Mucosa of stomach (tissue), 1 donor: ENCODE measurements around the gene BAG2.
A peak's percentile ranks its signal among the peaks of the same experiment; 100 is the strongest.

Experiments
- H3K27me3 ChIP-seq: one replicate; pipeline ENCODE4 v1.7.0; 2013; ENCODE audit warnings: mild to moderate bottlenecking, low read length; ENCODE audit not compliant: control insufficient read depth, insufficient read depth
- H3K36me3 ChIP-seq: one replicate; pipeline ENCODE4 v1.7.0; 2013; ENCODE audit warnings: low read length; ENCODE audit not compliant: control insufficient read depth, insufficient read depth
- H3K4me1 ChIP-seq: one replicate; pipeline ENCODE4 v1.7.0; 2013; ENCODE audit warnings: mild to moderate bottlenecking, low read length; ENCODE audit not compliant: control insufficient read depth, insufficient read depth
- H3K4me3 ChIP-seq: one replicate; pipeline ENCODE4 v1.7.0; 2013; ENCODE audit warnings: low read length
- H3K9ac ChIP-seq: one replicate; pipeline ENCODE4 v1.7.0; 2013; ENCODE audit warnings: mild to moderate bottlenecking, low read length, moderate library complexity
- H3K9me3 ChIP-seq: one replicate; pipeline ENCODE4 v1.7.0; 2013; ENCODE audit warnings: mild to moderate bottlenecking, low read length, moderate library complexity; ENCODE audit not compliant: control insufficient read depth
- donor health status: Pancreatic carcinoma.

The BAG2 gene

DNA sequence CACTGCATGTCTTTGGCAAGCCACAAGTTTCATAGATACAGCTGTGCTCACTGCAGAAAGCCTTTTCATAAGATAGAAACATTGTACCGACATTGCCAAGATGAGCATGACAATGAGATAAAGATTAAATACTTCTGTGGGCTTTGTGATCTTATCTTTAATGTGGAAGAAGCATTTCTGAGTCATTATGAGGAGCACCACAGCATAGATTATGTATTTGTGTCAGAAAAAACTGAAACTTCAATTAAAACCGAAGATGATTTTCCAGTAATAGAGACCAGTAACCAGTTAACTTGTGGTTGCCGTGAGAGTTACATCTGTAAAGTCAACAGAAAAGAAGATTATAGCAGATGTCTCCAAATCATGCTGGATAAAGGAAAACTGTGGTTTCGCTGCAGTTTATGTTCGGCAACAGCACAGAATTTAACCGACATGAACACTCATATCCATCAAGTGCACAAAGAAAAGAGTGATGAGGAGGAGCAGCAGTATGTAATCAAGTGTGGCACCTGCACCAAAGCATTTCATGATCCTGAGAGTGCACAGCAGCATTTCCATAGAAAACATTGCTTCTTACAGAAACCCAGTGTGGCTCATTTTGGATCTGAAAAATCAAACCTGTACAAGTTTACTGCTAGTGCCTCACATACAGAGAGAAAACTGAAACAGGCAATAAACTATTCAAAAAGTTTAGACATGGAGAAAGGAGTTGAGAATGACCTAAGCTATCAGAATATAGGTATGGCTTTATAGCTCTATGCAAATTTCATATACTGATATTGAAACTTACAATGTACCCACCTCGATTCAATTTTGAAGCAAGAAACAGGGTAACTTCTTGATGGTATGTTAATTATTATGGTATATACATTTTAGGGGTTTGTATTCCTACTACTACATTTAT is 23.9 kb upstream of the BAG2 start:
- H3K4me3 ChIP-seq: no peak overlapping the region
- no peak overlapping the region for H3K9ac ChIP-seq
- no peaks in the 10 kb centered on the region for H3K36me3 ChIP-seq
- H3K4me1 ChIP-seq: no peaks in the 10 kb centered on the region
- no peaks in the 10 kb centered on the region for H3K9me3 ChIP-seq
- H3K27me3 ChIP-seq: no peaks in the 10 kb centered on the region

- Histone ChIP-seq H3K27me3 (no peaks in the 10 kb centered on the region), H3K9me3 (no peaks in the 10 kb centered on the region), H3K4me3 (no peak overlapping the region), H3K4me1 (no peaks in the 10 kb centered on the region), H3K36me3 (no peaks in the 10 kb centered on the region), H3K9ac (no peak overlapping the region)
These were observed 13.5 kb upstream of the BAG2 start for GRCh38 chr6:57158658-57159057.

DNA sequence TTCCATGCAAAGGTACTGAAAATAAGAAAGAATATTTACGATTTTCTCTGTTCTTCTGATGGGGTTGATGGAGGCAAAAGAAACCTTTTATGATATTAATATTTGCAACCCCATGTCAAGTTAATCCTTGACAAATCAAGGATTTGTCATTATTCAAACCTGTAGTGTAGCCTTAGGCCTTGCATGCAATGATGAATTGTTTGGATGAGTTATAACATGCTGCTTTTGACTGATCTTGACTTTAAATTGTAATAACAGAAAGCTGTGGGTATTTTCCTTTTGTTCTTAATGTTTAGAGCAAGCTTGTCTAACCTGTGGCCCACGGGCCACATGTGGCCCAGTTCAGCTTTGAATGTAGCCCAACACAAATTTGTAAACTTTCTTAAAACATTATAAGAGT is 13.0 kb upstream of the BAG2 start:
- H3K9ac ChIP-seq: no peak overlapping the region
- no peak overlapping the region for H3K4me3 ChIP-seq
- no peaks in the 10 kb centered on the region for H3K27me3 ChIP-seq
- no peaks in the 10 kb centered on the region for H3K4me1 ChIP-seq
- no peaks in the 10 kb centered on the region for H3K9me3 ChIP-seq
- no peaks in the 10 kb centered on the region for H3K36me3 ChIP-seq

DNA sequence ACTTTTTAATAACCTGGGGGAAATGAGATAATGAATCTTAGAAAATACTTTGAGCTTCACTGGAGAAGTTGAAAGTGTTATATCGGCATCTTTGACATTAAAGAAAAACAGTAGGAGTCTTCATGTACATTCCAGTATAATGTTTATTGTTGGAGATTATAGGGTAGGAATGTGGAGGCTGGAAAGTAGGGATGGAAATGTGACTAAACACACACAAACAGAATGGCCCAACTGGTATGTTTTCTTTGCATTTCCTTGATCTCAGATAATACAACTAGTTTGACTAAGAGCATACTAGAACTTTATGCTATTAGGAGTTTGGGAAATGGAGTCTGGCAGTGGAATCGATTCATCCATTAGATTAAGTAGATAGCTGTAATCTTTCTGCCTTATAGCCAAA is 10.1 kb upstream of the BAG2 start:
- Histone ChIP-seq H3K4me1 (no peaks in the 10 kb centered on the region), H3K9ac (no peak overlapping the region), H3K4me3 (no peak overlapping the region), H3K9me3 (no peaks in the 10 kb centered on the region), H3K36me3 (no peaks in the 10 kb centered on the region), H3K27me3 (no peaks in the 10 kb centered on the region)

DNA sequence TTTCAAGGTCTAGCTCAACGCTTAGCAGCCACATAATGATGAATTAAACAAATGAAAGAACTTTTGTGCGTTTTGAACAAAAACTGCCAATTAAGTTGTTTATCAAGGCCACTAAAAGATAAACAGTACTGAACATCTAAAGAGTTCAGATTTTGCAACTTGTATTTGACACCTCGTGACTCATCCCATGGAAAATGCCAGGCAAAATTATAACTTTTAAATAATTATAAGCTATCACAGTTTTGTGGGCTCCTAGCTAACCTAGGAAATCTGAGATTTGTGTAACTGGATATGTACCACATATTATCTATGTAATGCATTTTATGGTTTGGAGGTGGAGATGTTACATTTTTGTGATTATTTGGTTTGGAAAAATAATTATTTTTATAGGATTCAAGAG is 9.6 kb upstream of the BAG2 start:
- no peaks in the 10 kb centered on the region for H3K9me3 ChIP-seq
- no peak overlapping the region for H3K4me3 ChIP-seq
- H3K27me3 ChIP-seq: no peaks in the 10 kb centered on the region
- no peaks in the 10 kb centered on the region for H3K4me1 ChIP-seq
- no peaks in the 10 kb centered on the region for H3K36me3 ChIP-seq
- no peak overlapping the region for H3K9ac ChIP-seq

GRCh38 chr6:57163956-57164355 is 8.2 kb upstream of the BAG2 start:
- no peaks in the 10 kb centered on the region for H3K4me1 ChIP-seq
- H3K36me3 ChIP-seq: no peaks in the 10 kb centered on the region
- no peak overlapping the region for H3K4me3 ChIP-seq
- H3K9me3 ChIP-seq: no peaks in the 10 kb centered on the region
- H3K9ac ChIP-seq: no peak overlapping the region
- H3K27me3 ChIP-seq: no peaks in the 10 kb centered on the region

- Histone ChIP-seq H3K4me1 (no peaks in the 10 kb centered on the region), H3K9ac (no peak overlapping the region), H3K27me3 (no peaks in the 10 kb centered on the region), H3K9me3 (no peaks in the 10 kb centered on the region), H3K36me3 (no peaks in the 10 kb centered on the region), H3K4me3 (no peak overlapping the region)
These were observed 7.0 kb upstream of the BAG2 start for GRCh38 chr6:57165080-57165479.

GRCh38 chr6:57173056-57173885 is 1.1 kb downstream of the BAG2 start:
- peak overlapping the region; percentile 75 for H3K4me3 ChIP-seq
- H3K36me3 ChIP-seq: no peaks in the 10 kb centered on the region
- H3K9me3 ChIP-seq: no peaks in the 10 kb centered on the region
- peak overlapping the region; percentile 69 for H3K9ac ChIP-seq
- peaks cover 12% of the 10 kb centered on the region for H3K27me3 ChIP-seq
- H3K4me1 ChIP-seq: peaks cover 4% of the 10 kb centered on the region

- H3K9ac ChIP-seq: peak overlapping the region; percentile 8
- H3K4me3 ChIP-seq: no peak overlapping the region
- no peaks in the 10 kb centered on the region for H3K36me3 ChIP-seq
- H3K27me3 ChIP-seq: peaks cover 12% of the 10 kb centered on the region
- H3K4me1 ChIP-seq: peaks cover 4% of the 10 kb centered on the region
- H3K9me3 ChIP-seq: no peaks in the 10 kb centered on the region
These were observed 1.9 kb downstream of the BAG2 start for GRCh38 chr6:57173886-57174510.

GRCh38 chr6:57174511-57174907 is 2.4 kb downstream of the BAG2 start:
- Histone ChIP-seq H3K4me1 (peaks cover 4% of the 10 kb centered on the region), H3K4me3 (no peak overlapping the region), H3K27me3 (peaks cover 12% of the 10 kb centered on the region), H3K36me3 (no peaks in the 10 kb centered on the region), H3K9me3 (no peaks in the 10 kb centered on the region), H3K9ac (no peak overlapping the region)

- Histone ChIP-seq H3K9ac (no peak overlapping the region), H3K4me3 (no peak overlapping the region), H3K36me3 (no peaks in the 10 kb centered on the region), H3K9me3 (no peaks in the 10 kb centered on the region), H3K4me1 (no peaks in the 10 kb centered on the region), H3K27me3 (peaks cover 12% of the 10 kb centered on the region)
These were observed 5.6 kb downstream of the BAG2 start for GRCh38 chr6:57177545-57178265.
